GM21717 (cell line): ENCODE measurements around the gene RAC3.

Experiments
- ATAC-seq: cut with Tn5 transposase; IDR thresholded peaks from one replicate; pipeline ENCODE4 v1.9.1; 2021; ENCODE audit warnings: mild to moderate bottlenecking, moderate library complexity; ENCODE audit not compliant: unreplicated experiment

RAC3 gene

DNA sequence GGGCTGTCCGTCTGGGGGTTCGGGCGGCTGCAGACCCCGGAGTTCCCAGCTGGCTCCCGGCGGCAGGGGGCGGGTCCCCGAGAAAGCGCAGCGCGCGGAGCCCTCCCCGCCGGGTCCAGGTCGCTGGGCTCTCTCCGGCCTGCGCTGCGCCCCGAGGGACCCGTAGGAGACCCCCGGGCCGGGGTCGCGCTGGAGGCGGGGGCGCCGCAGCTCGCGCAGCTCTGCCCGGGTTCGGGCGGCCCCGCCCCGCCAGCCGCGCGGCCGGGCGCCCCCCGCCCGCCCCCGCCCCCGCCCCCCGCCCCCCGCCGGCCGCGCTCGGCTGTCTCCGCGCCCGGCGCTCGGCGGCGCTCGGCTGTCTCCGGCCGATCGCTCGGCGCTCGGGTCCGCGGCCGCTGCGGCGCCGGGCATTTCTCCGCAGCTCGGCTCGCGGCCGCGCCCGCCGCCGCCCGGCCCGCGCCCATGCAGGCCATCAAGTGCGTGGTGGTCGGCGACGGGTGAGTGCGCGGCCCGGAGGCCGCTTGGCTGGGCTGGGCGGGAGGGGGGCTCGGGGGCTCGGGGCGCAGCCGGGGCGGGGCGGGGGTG, at the start of gene RAC3:
Gene RAC3, plus strand, starts transcription at position 376 of the 582 bp plus-strand sequence. Its CDS starts 84 bp downstream, at position 460.
- no peak for ATAC-seq

DNA sequence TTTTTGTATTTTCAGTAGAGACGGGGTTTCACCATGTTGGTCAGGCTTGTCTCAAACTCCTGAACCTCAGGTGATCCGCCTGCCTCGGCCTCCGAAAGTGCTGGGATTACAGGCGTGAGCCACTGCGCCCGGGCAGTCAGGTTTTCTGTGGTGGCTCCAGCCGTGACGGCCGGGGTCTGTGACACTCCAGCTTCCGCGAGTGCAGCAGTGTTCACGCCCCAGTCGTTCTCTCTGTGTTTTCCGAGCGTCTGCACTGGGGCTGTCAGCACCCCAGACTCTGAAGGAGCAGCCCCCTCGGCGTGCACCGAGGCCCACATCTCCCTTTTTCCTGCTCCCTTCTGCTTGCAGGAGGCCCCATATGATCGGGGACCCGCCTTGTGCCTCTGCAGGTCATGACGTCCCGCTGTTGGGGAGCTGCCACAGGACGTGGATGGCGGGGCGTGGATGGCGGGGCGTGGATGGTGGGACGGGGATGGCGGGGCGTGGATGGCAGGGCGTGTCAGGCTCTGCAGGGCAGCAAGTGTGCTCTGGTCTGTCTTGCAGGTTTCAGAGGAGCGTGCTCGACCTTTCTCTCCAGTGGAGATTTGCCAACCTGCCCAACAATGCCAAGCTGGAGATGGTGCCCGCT, 48.4 kb upstream of the RAC3 start:
- no peak for ATAC-seq

DNA sequence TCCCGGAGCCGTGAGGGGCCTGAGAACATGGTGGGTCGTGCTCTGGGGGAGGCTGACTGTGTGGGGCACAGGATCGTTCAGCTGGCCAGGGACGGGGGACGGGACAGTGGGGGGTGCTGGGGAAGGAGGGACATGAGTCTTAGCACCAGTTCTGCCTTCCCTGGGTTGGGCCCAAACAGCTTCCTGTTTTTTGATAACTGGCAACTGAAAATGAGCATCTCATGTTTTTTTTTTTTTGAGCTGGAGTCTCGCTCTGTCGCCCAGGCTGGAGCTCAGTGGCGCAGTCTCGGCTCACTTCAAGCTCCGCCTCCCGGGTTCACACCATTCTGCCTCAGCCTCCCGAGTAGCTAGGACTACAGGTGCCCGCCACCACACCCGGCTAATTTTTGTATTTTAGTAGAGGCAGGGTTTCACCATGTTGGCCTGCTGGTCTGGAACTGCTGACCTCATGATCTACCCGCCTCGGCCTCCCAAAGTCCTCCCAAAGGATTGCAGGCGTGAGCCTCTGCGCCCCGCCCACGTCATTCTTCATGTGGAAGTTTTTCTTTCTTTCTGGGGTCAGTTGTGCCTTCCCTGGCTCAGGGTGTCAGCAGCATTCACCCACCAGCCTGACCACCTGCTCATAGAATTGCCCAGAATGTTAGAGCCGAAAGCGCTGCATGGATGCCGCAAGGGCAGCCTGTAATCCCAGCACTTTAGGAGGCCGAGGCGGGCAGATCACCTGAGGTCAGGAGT, 47.7 kb upstream of the RAC3 start:
- ATAC-seq, result no peak

DNA sequence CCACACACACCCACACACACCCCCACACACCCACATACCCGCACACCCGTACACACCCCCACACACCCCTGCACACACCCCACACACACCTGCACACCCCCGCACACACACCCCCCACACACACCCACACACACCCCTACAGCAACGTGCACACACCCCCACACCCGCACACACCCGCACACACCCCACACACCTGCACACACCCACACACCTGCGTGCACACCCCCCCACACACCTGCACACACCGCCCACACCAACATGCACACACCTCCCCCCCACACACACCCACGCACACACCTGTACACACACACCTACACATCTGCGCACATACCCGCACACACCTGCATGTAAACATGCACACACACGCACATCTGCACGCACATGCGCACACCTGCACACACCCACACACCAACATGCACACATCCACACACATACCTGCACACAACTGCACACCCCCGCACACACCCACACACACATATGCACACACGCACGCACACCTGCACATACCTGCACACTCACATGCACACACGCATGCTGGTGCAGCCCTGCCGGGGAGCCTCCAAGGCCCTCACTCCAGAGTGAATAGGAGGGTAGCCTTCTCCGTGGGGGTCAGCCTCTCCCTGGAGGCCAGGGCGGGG, 46.6 kb upstream of the RAC3 start:
- ATAC-seq, result no peak

DNA sequence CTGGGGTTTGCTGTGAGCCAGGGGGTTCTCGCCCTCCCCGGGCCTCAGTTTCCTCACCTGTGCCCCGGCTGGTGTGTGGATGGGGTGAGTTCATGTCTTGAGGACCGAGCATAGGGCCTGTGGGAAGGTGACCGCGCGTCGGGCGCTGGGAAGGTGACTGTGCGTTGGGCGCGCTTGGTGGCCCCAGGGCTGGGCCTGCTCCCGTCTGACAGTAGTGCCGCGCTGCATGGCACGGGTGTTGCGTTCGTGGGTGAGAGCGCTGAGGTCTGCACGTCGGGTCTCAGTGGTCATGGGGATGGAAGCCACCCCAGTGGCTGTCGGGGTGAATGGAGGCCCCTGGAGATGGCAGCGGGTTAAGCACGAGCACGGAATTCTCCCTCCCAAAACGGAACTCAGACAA, 44.9 kb upstream of the RAC3 start:
- no peak for ATAC-seq

DNA sequence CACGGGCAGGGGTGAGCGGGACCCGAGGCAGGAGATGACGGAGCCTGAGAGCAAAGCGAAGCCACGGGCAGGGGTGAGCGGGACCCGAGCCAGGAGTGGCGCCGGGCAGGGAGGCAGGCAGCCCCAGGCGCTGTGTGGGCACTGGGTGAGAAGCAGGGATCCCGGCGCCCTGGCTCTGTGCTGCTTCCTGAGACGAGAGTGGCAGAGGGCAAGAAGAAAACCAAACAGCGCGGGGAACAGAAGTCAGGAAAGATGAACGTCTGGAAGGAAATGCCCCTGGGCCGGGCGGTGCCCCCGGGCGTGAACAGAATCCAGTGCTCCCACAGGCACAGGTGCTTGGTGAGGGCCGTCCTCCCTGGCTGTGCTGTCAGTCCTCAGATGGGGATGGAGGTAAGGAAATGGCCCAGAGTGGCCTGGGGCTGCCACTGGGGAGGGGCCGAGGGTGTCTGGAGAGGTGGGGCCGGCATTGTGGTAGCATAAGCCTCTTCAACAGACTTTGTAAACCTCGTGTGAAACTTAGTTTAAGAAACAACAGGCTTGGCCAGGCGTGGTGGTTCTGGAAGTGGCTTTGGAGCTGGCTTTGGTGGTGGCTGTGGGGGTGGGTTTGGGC, 44.2 kb upstream of the RAC3 start:
- no peak for ATAC-seq

DNA sequence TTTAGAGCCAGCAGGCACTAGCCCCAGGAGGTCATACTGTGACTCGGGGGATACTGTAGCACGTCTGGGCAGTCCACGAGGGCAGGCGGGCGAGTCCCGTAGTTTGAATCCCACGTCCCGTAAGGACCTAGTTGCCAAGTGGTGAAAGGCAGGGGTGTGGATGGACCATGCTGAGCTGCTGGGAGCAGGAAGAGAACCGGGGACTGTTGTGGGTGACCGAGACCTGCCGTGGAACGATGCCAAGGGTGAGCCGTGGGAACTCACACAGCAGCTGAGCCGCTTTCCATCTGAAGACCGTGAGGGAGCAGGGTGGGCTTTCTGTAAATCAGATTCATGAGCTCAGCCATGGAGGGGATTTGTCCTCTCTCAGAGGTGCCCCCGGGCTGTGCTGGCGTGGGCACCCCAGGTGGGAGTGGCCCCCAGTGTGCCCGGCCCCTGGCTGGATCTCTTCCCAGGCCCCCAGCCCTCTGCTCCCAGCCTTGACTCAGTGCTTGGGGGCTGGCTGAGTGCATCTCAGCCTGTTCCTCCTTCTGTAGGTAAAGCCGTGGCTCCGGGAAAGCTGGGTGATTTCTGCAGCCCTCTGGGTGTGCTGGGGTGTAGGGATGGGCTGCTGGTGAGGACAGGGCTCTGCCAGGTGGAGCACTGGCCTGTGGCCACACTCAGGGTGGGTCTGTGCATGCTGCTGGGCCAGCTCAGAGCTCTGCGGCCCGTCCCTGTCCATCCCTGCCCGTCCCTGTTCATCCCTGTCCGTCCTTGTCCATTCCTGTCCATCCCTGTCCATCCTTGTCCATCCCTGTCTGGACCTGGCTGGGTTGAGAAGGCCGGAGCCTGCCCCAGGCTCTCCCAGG, 40.4 kb upstream of the RAC3 start:
- ATAC-seq, result no peak

DNA sequence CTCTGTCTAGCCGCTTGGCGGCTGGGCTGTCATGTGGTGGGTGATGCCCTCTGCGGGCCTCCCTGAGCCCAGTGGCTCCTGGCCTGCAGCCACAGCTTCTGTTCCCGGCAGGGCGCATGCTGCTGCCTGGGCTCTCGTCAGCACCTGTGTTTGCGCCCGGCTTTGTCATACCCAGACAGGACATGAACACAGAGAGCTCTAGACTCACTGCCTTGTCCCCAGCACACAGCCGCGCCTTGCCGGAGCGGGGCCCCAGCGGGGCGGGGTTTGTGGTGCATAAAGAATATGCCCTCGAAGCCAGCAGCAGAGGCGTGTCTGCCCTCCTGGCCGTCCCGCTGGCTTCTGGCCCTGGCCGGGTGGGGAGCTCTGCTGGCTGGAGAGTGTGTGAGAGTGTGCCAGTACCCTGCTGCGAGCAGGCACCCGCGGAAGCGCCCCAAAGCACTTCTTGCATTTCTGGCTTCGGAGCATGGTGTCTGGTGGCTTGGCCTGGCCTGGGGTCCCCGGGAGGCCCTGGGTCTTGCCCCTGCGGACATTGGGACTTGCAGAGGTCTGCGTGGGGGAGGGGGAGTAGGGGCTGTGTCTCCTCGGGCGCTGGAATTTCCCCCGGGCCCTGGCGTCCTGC, 39.7 kb upstream of the RAC3 start:
- no peak for ATAC-seq

DNA sequence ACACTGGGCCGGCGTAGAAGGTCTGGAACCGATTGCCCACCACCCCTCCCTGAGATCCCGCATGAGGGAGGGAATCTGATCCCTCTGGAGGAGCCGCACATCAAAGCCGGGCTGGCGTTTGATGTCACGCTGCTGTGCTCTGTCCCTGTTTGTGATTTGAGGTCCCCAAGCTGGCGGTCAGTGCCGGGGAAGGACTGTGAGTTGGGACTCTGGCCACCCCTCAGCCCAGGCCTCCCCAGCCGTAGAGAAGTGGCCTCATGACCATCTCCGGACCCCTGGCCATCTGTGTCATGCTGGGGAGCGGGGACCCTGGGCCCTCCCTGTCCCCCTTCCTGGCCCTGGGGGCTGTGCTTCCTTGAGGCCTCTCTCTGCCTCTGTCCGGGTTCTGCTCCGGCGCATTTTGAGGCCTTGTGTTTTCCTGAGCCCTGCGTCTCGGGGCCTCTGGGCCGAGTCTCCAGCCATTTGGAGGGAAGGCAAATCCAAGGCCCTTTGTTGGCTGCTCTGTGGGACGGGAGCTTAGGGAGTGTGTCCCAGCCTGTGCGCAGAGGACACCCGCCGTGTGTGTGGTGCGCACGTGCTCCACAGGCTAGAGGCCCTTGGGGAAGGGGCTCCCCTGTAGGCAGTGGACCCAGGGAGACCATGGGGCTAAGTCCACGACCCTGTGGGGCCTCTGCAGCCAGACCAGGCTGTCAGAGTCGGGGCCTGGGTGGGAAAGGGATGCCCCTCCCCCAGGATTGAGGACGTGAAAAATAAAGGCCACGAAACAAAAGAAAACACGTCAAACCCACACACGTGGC, 39.0 kb upstream of the RAC3 start:
- no peak for ATAC-seq

DNA sequence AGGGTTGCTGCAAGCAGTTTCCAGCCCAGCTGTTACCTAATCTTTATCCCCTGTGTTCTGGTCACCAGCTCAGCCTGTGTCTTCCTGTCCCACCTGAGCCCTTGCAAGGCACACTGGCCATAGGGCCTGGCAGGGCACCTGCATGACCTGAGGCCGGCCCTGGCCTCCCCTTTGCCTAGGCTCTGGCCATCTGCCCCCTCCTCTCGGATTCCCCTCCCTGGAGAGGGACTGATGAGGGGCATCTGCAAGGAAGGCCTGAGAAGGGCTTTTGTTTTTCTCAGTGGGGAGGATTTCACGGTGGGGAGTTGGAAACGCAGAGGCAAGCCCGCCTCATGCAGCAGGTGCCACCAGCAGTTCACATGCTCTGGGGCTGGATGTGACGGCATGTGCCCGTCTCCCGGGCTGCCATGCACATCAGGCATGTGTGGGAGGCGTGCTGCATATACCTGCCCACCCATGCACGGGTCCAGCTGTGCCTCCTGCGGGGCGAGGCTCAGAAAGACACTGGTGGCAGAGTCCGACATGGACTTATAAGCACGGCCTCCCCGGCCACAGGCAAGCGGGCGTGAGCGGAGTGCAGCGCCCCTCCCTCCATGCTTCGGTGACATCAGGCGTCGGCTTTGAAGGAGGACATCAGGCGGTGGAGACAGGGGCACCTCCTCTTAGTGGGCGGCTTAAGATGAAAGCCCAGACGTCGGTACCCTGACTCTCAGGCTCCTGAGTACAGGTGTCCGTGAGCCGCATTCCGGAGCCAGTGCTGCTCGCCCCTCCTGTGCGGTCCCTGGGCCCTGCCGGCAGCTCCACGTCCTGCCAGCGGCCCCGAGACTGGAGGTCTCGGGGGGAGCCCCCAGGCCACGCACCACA, 37.5 kb upstream of the RAC3 start:
- ATAC-seq, result no peak

DNA sequence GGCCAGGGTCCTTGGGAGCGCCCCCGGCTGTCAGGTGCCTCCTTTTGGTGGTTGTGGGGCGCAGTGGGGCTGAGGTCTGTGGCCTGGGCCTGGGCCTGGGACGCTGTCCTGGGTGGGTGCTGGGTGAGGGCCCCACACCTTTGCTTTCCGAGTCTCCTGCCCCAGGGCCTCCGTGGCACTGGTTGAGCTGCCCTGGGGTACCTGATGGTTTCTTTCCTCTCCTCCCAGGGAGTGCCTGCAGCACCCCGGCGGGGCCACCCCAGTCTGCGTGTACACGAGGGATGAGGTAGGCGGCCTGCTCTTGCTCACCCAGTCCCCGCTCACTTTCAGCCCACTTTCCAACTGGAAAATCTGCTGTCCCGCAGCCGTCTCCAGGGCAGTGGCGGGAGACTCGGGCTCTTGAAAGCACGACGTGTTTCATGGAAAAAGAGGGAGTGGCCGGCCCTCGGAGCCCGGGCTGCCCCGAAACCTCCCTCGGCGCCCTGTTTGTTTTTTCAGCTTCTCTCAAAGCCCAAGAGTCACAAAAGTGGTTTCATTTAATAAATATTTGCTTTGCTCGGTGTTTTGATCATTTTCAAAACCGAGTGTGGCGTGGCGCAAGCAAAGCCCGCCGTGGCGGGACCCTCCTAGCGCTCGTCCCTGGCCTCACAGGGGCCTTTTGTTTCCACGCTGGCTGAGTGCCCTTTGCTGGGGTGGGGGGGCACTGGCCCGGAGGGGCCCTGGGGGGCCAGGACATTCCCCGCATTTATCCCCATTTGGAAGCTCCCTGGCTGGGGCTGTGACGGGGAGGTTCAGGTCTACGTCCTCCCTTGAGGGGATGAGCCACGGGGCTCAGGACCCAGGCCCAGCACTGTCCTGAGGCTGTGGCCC, 36.6 kb upstream of the RAC3 start:
- ATAC-seq, result no peak

DNA sequence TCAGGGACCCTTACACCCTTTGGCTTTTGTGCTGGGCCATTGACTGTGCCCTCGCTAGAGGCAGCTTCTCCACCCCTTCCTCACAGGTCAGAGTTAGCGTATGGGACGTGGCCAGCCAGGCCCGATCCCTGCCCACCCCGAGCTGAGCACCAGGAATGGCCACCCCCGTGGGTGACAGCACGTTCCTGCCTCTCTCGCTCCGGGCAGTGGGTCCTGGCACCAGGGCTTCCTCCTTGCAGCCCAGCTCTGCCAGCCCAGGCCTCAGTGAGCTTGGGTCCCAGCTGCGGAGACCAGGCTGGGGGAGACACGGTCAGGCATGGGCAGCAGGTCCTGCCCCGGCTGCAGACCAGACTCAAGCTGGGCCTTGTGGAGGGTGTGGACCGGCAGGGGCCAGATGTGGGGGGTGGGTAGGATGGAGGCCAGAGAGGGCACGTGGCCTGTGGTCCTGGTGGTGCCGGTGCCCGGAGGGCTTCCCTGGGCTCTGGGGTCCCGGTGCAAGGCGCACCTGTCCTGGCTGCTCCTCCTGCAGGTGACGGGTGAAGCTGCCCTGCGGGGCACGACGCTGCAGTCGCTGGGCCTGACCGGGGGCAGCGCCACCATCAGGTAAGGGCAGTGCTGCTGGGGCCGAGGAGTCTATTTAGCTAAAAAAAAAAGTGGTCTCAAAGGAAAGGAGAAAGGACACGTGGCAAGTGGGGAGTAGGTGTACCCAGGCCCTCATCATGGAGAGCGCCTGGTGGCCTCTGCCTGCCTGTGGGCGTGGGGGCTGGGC, 35.8 kb upstream of the RAC3 start:
- ATAC-seq, result no peak

DNA sequence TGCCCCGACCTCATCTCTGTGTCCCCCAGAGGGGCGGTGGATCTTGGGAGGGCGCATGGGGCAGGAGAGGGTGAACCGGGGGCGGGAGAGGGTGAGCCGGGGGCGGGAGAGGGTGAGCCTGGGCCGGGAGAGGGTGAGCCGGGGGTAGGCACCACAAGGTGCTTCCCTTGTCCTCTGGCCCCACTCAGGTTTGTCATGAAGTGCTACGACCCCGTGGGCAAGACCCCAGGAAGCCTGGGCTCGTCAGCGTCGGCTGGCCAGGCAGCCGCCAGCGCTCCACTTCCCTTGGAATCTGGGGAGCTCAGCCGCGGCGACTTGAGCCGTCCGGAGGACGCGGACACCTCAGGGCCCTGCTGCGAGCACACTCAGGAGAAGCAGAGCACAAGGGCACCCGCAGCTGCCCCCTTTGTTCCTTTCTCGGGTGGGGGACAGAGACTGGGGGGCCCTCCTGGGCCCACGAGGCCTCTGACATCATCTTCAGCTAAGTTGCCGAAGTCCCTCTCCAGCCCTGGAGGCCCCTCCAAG, 35.2 kb upstream of the RAC3 start:
- no peak for ATAC-seq

DNA sequence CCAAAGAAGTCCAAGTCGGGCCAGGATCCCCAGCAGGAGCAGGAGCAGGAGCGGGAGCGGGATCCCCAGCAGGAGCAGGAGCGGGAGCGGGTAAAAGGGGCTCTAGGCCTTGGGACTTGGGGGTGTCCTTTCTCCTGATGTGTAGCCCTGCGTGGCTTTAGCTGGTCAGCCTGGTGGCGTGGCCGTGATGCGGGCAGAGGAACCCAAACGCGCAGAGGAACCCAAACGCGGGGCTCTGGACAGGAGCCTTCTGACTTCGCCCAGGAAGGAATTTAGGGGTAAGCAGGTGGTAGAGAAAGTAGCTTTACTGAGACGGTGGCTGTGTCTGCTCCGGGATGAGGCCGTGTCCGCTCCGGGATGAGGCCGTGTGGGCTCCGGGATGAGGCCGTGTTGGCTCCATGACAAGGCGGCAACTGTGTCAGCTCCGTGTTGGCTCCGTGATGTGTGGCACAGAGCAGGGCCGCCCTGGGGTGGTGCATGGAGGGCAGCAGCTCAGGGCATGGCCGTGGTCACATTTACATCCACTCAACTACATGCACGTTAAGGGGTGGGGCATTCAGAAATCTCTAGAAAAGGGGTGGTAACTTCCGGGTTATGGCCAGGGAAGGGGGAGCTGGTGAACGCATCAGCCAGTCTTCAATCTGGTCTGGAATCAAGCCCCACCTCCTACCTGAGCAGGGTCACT, 34.6 kb upstream of the RAC3 start:
- ATAC-seq, result no peak

DNA sequence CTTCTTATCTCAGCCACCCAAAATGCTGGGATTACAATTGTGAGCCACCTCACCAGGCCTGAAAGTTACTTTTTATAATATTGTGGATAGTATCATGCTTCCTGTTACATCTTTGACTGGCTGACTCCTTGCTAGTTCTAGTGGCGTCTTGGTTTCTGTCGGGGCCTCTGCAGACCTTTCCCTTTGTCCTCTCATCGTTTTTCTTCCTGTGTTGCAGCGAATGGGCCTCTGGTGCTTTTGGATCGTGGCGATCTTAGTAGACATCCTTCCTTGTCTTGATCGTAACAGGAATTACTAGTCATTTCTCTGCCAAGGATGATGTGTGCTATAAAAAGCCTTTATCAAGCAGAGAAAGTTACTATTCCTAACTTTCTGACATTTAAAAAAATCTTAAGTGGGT, 33.3 kb upstream of the RAC3 start:
- ATAC-seq, result no peak
